Osteocyte (in vitro differentiated cells): ENCODE results near the gene FN3KRP. TPM values are rescaled to one million over a fixed set of nuclear protein-coding genes. Genes with fewer than 3 reads are reported as not detected.

Experiments
- DNase-seq: peaks from one replicate; pipeline ENCODE4 v3.0.0; 2021; ENCODE audit warnings: mixed read lengths; ENCODE audit not compliant: unreplicated experiment; ENCODE audit errors: extremely low spot score
- H3K27ac Mint-ChIP-seq: one replicate; pipeline ENCODE4 v1.8.0; 2021; ENCODE audit warnings: mild to moderate bottlenecking, mixed read lengths; ENCODE audit not compliant: unreplicated experiment
- H3K27me3 Mint-ChIP-seq: one replicate; pipeline ENCODE4 v1.8.0; 2021; ENCODE audit warnings: mixed read lengths; ENCODE audit not compliant: unreplicated experiment
- H3K36me3 Mint-ChIP-seq: one replicate; pipeline ENCODE4 v1.8.0; 2021; ENCODE audit warnings: mixed read lengths; ENCODE audit not compliant: unreplicated experiment
- H3K4me1 Mint-ChIP-seq: one replicate; pipeline ENCODE4 v1.8.0; 2021; ENCODE audit warnings: mixed read lengths; ENCODE audit not compliant: unreplicated experiment
- H3K4me3 Mint-ChIP-seq: one replicate; pipeline ENCODE4 v1.8.0; 2021; ENCODE audit warnings: mild to moderate bottlenecking, moderate library complexity, mixed read lengths; ENCODE audit not compliant: unreplicated experiment
- H3K9me3 Mint-ChIP-seq: one replicate; pipeline ENCODE4 v1.8.0; 2021; ENCODE audit warnings: mixed read lengths; ENCODE audit not compliant: unreplicated experiment
- CTCF ChIP-seq: fragments of 200-600 bp; sonication (generic); IDR thresholded peaks from 2 replicates; pipeline ENCODE4 v1.5.0; 2021; ENCODE audit warnings: antibody characterized with exemption, mild to moderate bottlenecking, moderate library complexity
- total RNA-seq: library from RNA; stranded (reverse); gene quantifications from 2 replicates; pipeline ENCODE4 v1.2.1, GENCODE V29; 2021

The FN3KRP gene
- total RNA-seq, 1 donor from 2014 or later, result 31.7 TPM

GRCh38 chr17:82720204-82720603 lies 3.7 kb downstream of the FN3KRP start:
- Mint-ChIP-seq H3K9me3 (no peaks in the 10 kb centered on the region), H3K36me3 (peaks cover 12% of the 10 kb centered on the region), H3K4me1 (peaks cover 19% of the 10 kb centered on the region), H3K27ac (no peak overlapping the region), H3K27me3 (no peaks in the 10 kb centered on the region), H3K4me3 (no peak overlapping the region)
- TF ChIP-seq CTCF, result no peak
- DNase-seq, result no peak

- DNase-seq, result no peak
Measured at GRCh38 chr17:82722341-82723013, 6.0 kb downstream of the FN3KRP start.

GRCh38 chr17:82723169-82723807 lies 6.8 kb downstream of the FN3KRP start:
- H3K27ac Mint-ChIP-seq, result no peak overlapping the region
- no peak overlapping the region for H3K4me3 Mint-ChIP-seq
- TF ChIP-seq CTCF, result no peak
- H3K27me3 Mint-ChIP-seq, result no peaks in the 10 kb centered on the region
- no peaks in the 10 kb centered on the region for H3K4me1 Mint-ChIP-seq
- no peaks in the 10 kb centered on the region for H3K9me3 Mint-ChIP-seq
- peaks cover 27% of the 10 kb centered on the region for H3K36me3 Mint-ChIP-seq
- DNase-seq, result no peak

More at GRCh38 chr17:82722341-82723013, 6.0 kb downstream of the FN3KRP start:
- Mint-ChIP-seq H3K9me3 (no peaks in the 10 kb centered on the region), H3K36me3 (peaks cover 22% of the 10 kb centered on the region), H3K4me1 (peaks cover 7% of the 10 kb centered on the region), H3K27me3 (no peaks in the 10 kb centered on the region), H3K27ac (no peak overlapping the region), H3K4me3 (no peak overlapping the region)
- no peak for TF ChIP-seq CTCF

- Mint-ChIP-seq H3K4me1 (no peaks in the 10 kb centered on the region), H3K27me3 (no peaks in the 10 kb centered on the region), H3K9me3 (no peaks in the 10 kb centered on the region), H3K27ac (no peak overlapping the region), H3K36me3 (peaks cover 29% of the 10 kb centered on the region), H3K4me3 (no peak overlapping the region)
- TF ChIP-seq CTCF, result no peak
- DNase-seq, result no peak
Measured at GRCh38 chr17:82726427-82726826, 9.9 kb downstream of the FN3KRP start.

- H3K36me3 Mint-ChIP-seq, result peaks cover 29% of the 10 kb centered on the region
- H3K9me3 Mint-ChIP-seq, result no peaks in the 10 kb centered on the region
- TF ChIP-seq CTCF, result no peak
- no peak for DNase-seq
- H3K27me3 Mint-ChIP-seq, result no peaks in the 10 kb centered on the region
- H3K27ac Mint-ChIP-seq, result no peak overlapping the region
- no peaks in the 10 kb centered on the region for H3K4me1 Mint-ChIP-seq
- no peak overlapping the region for H3K4me3 Mint-ChIP-seq
Measured at GRCh38 chr17:82729479-82730260, 13.2 kb downstream of the FN3KRP start.
